Upper lobe of left lung (tissue), 6 donors: ENCODE results near the gene MSANTD3. TPM values are rescaled to one million over a fixed set of nuclear protein-coding genes. Genes with fewer than 3 reads are reported as not detected.

Source experiments
- ATAC-seq, 2 donors: fragments of 200-7000 bp; cut with Tn5 transposase; one replicate each; pipeline ENCODE4 v1.9.1; 2022; ENCODE audit warnings: mild to moderate bottlenecking in 2 of 2, moderate library complexity in 2 of 2; ENCODE audit not compliant: low FRiP score in 2 of 2
- DNase-seq, 2 donors: peaks; one replicate each; pipeline ENCODE4 v3.0.0-alpha.2; 2019 to 2020
- H3K27ac ChIP-seq, 4 donors: fragments of 200-600 bp; sonication (generic); one replicate each; pipeline ENCODE4 v1.5.1; 2016 to 2019
- H3K27me3 ChIP-seq, 4 donors: fragments of 200-600 bp; sonication (generic); one replicate each; pipeline ENCODE4 v1.5.1; 2017 to 2019
- H3K36me3 ChIP-seq, 4 donors: fragments of 200-600 bp; sonication (generic); one replicate each; pipeline ENCODE4 v1.5.1; 2016 to 2019
- H3K4me1 ChIP-seq, 4 donors: fragments of 200-600 bp; sonication (generic); one replicate each; pipeline ENCODE4 v1.5.1; 2018 to 2019
- H3K4me3 ChIP-seq, 4 donors: fragments of 200-600 bp; sonication (generic); one replicate each; pipeline ENCODE4 v1.5.1; 2017 to 2019; ENCODE audit warnings: mild to moderate bottlenecking in 2 of 4, moderate library complexity in 1 of 4
- H3K9me3 ChIP-seq, 4 donors: fragments of 200-600 bp; sonication (generic); one replicate each; pipeline ENCODE4 v1.5.1; 2018 to 2019
- EP300 ChIP-seq, 4 donors: sonication (generic); formaldehyde crosslinking; IDR thresholded peaks; one replicate each; pipeline ENCODE4 v1.5.1; 2017; ENCODE audit warnings: antibody characterized with exemption in 4 of 4, control low read depth in 2 of 4
- POLR2A ChIP-seq, 4 donors: fragments of 450-650 bp; IDR thresholded peaks; one replicate each; pipeline ENCODE4 v1.5.1; 2016 to 2017; ENCODE audit warnings: antibody characterized with exemption in 4 of 4, mild to moderate bottlenecking in 2 of 4
- POLR2AphosphoS5 ChIP-seq, 2 donors: sonication (generic); formaldehyde crosslinking; IDR thresholded peaks; one replicate each; pipeline ENCODE4 v1.5.1; 2017; ENCODE audit warnings: antibody characterized with exemption in 2 of 2
- WGBS, 2 donors: methylation state at CpG; one replicate each; pipeline ENCODE4 v1.1.5; 2017 to 2018; 5-methylcytosine and 5-hydroxymethylcytosine counted together
- total RNA-seq, 6 donors: library from RNA; depleted of rRNA in 4 of 6; stranded (reverse); fragments of >200 nt in 4 of 6; gene quantifications; one replicate each; pipeline versions ENCODE4 v1.1.0 to v1.2.1, GENCODE V29; 2016 to 2021
- TF ChIP-seq, protein P1 (sequence below), 6 experiments: fragments of 450-650 bp in 4 of 6; fragments of 200-600 bp in 2 of 6; sonication (generic) in 2 of 6; IDR thresholded peaks; one replicate each; pipeline ENCODE4 v1.5.1; 2016 to 2019; ENCODE audit warnings: antibody characterized with exemption in 6 of 6
- donor health status: DM: no; HTN: no; CAD: no; lungs with moderate emphysema.
- donor health status: DM: no; HTN: yes; CAD: no; lungs with severe emphysema.

Gene MSANTD3
- total RNA-seq, 6 donors from 2014 or later = 13.6 to 28.3 (median 23.0) TPM

- H3K4me1 ChIP-seq = no peaks in the 10 kb centered on the region
- H3K27ac ChIP-seq = no peak overlapping the region
- TF ChIP-seq POLR2AphosphoS5 (IDR thresholded peaks at IDR 0.05) (no peak), EP300 (IDR thresholded peaks at IDR 0.05) (no peak), POLR2A (IDR thresholded peaks at IDR 0.05) (no peak)
- TF ChIP-seq, protein P1, sequence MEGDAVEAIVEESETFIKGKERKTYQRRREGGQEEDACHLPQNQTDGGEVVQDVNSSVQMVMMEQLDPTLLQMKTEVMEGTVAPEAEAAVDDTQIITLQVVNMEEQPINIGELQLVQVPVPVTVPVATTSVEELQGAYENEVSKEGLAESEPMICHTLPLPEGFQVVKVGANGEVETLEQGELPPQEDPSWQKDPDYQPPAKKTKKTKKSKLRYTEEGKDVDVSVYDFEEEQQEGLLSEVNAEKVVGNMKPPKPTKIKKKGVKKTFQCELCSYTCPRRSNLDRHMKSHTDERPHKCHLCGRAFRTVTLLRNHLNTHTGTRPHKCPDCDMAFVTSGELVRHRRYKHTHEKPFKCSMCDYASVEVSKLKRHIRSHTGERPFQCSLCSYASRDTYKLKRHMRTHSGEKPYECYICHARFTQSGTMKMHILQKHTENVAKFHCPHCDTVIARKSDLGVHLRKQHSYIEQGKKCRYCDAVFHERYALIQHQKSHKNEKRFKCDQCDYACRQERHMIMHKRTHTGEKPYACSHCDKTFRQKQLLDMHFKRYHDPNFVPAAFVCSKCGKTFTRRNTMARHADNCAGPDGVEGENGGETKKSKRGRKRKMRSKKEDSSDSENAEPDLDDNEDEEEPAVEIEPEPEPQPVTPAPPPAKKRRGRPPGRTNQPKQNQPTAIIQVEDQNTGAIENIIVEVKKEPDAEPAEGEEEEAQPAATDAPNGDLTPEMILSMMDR (IDR thresholded peaks at IDR 0.05) = no peak
- ATAC-seq (no peak), DNase-seq (no peak)
- H3K4me3 ChIP-seq = no peak overlapping the region
- no peaks in the 10 kb centered on the region for H3K36me3 ChIP-seq
- WGBS, 2 donors = 88% methylated on average over 5 of the region's 5 CpGs
- H3K27me3 ChIP-seq = no peaks in the 10 kb centered on the region
- no peaks in the 10 kb centered on the region for H3K9me3 ChIP-seq
These were observed 71.6 kb downstream of the MSANTD3 start for GRCh38 chr9:100498592-100498991.

DNA sequence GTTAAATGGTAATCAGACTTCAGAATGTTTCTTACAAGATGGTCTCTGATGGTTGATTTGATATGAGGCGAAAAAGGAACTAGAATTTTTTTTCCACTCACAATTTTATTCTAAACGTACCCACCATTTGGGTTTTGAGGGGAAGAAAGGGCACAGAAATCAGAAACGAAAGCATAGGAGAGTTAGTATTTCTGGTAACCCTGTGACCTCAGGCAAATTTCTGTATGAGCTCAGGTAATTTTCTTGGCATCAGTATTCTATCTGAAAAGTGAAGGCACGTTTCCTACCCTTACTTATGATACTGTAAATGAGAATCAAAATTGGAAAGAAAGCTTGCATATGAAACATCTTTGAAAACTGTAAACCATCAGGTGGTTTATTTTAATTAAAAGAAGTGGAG lies 72.5 kb downstream of the MSANTD3 start:
- TF ChIP-seq EP300 (IDR thresholded peaks at IDR 0.05) = no peak
- TF ChIP-seq POLR2A (IDR thresholded peaks at IDR 0.05) = no peak
- no peak for TF ChIP-seq POLR2AphosphoS5 (IDR thresholded peaks at IDR 0.05)
- 76 to 83% methylated on average over 4 of the region's 4 CpGs for WGBS, 2 donors
- no peak for DNase-seq
- Histone ChIP-seq H3K27ac (no peak overlapping the region), H3K4me3 (no peak overlapping the region), H3K27me3 (no peaks in the 10 kb centered on the region), H3K36me3 (no peaks in the 10 kb centered on the region), H3K4me1 (no peaks in the 10 kb centered on the region), H3K9me3 (no peaks in the 10 kb centered on the region)
- no peak for ATAC-seq

- no peak for ATAC-seq
- no peak for TF ChIP-seq POLR2AphosphoS5 (IDR thresholded peaks at IDR 0.05)
- TF ChIP-seq POLR2A (IDR thresholded peaks at IDR 0.05) = no peak
- TF ChIP-seq, protein P1 (IDR thresholded peaks at IDR 0.05) = no peak
- TF ChIP-seq EP300 (IDR thresholded peaks at IDR 0.05) = no peak
- Histone ChIP-seq H3K27ac (no peak overlapping the region), H3K27me3 (no peaks in the 10 kb centered on the region), H3K4me1 (no peaks in the 10 kb centered on the region), H3K4me3 (no peak overlapping the region), H3K36me3 (no peaks in the 10 kb centered on the region), H3K9me3 (no peaks in the 10 kb centered on the region)
- no peak for DNase-seq
- 46 to 100% methylated on average over 2 of the region's 2 CpGs for WGBS, 2 donors
These were observed 72.9 kb downstream of the MSANTD3 start for GRCh38 chr9:100499866-100500265.

Other genes starting within 250 kb of the MSANTD3 start
- gene TEX10, start 74.2 kb upstream of the MSANTD3 start, total RNA-seq = 10 to 100 TPM in 4 of 6 donors, 1 to 10 TPM in 2; 6.2 to 17.3 (median 13.0) TPM
- under 1 TPM in 4 of 6 donors, not detected in 2; 0.11 to 0.30 (median 0.18) TPM for gene TMEFF1, start 46.0 kb downstream of the MSANTD3 start, total RNA-seq
- gene CAVIN4, start 150.9 kb downstream of the MSANTD3 start, total RNA-seq = 1 to 10 TPM in 2 of 6 donors, under 1 TPM in 4; 0.44 to 2.4 (median 0.80) TPM